Measurements from ENCODE around the gene STYXL1.

The STYXL1 gene

DNA sequence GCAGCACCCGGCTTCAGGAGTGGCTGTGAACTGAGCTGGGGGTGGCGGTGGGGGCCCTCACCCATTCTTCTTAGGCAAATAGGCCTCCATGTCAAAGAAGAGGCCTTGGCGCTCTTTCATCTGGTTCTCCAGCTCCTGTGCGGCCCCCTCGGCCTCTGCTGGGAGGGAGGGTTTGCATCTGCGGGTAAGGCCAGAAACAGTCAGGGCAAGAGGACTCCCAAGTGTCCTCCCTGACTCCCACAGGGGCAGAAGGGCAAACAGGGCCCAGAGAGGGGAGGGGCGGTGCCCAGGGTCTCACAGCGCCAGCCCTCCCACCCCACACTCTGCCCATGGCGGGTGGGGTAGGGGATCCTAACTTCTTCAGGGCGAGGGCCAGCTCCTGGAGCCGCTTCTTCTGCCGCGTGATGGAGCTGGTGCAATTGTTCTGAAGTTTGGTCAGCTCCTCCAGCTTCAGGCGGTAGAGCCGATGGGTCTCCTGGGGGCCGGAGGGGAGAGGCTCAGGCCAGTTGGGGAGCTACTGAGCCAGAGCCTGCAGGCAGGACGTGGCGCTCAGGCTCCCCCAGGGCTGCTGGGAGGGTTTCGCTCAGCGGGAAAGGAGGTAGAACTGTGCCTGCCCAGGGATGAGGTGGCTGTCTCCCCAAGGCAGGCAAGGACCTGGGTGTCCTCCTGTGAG lies 55.6 kb downstream of the STYXL1 start:
- in situ Hi-C loops (cut with HindIII; ENCODE audit: low sequenced_read_pairs), result no loop called here
- no peak for DNase-seq (ENCODE audit: low read depth, low spot score)
- TF ChIP-seq, protein P1, sequence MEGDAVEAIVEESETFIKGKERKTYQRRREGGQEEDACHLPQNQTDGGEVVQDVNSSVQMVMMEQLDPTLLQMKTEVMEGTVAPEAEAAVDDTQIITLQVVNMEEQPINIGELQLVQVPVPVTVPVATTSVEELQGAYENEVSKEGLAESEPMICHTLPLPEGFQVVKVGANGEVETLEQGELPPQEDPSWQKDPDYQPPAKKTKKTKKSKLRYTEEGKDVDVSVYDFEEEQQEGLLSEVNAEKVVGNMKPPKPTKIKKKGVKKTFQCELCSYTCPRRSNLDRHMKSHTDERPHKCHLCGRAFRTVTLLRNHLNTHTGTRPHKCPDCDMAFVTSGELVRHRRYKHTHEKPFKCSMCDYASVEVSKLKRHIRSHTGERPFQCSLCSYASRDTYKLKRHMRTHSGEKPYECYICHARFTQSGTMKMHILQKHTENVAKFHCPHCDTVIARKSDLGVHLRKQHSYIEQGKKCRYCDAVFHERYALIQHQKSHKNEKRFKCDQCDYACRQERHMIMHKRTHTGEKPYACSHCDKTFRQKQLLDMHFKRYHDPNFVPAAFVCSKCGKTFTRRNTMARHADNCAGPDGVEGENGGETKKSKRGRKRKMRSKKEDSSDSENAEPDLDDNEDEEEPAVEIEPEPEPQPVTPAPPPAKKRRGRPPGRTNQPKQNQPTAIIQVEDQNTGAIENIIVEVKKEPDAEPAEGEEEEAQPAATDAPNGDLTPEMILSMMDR (IDR thresholded peaks at IDR 0.05; ENCODE audit: low read depth, low read length), result no peak
- no peak overlapping the region for H3K4me3 ChIP-seq (ENCODE audit: low read depth, low read length)

DNA sequence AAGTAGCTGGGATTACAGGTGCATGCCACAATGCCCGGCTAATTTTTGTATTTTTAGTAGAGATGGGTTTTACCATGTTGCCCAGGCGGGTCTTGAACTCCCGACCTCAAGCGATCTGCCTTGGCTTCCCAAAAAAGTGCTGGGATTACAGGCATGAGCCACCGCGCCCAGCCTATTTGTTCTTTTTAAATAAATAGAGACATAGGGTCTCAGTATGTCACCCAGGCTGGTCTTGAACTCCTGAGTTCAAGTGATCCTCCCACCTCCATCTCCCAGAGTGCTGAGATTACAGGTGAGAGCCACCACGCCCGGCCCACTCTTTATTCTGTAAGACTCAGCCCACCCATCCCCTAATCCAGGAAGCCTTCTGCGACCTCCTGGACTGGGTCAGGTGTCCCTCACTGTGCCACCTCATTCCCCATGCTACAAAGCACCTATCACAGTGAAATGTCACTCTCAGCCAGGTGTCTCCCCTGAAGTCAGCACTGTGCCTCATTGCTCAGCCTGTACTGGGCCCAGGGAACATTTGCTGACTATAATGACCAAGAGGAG lies 56.2 kb downstream of the STYXL1 start:
- in situ Hi-C loops (cut with HindIII; ENCODE audit: low sequenced_read_pairs), result no loop called here
- H3K4me3 ChIP-seq (ENCODE audit: low read depth, low read length), result no peak overlapping the region
- TF ChIP-seq, protein P1 (IDR thresholded peaks at IDR 0.05; ENCODE audit: low read depth, low read length), result no peak
- DNase-seq (ENCODE audit: low read depth, low spot score), result no peak

DNA sequence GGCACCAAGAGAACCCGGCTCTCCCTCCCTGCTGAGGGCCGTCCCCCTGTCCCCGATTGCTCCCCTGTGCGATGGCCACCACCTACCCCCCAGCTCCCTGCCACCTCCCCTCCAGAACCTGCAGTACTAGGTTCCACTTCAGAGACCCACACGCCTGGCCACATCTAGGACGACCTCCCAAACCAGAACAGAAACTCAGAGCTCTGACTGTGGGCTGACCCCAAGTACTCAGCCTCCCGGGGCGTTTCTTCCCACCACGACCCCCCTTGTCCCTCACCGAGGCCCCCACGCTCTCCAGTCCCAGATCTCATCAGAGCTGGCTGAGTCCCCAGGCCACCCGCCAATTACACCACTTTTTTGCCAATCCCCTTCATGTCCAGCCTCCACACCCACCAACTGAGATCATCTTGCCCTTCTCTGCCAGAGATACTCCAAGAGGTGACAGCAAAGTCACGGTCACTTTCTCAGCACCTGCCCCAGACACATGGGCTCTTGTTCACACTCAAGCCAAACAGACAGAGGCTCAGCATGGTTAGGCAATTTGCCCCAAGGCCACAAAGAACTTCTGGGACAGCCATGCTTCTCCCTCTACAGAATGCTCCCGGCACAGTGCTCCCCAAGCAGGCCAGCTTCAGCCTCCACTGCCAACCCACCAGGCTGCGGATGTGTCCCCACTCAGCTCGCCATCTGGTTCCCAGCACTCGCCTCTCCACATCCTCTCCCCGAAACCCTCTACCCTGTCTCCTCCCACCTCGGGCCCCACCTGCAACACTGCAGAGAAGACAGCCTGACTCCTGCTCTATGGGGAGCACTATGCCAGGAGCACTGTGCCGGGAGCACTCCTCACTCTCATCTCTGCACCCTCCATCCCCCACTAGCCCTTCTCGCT lies 58.1 kb downstream of the STYXL1 start:
- no peak overlapping the region for H3K4me3 ChIP-seq (ENCODE audit: low read depth, low read length)
- in situ Hi-C loops (cut with HindIII; ENCODE audit: low sequenced_read_pairs), result no loop called here
- DNase-seq (ENCODE audit: low read depth, low spot score), result no peak
- TF ChIP-seq, protein P1 (IDR thresholded peaks at IDR 0.05; ENCODE audit: low read depth, low read length), result no peak

DNA sequence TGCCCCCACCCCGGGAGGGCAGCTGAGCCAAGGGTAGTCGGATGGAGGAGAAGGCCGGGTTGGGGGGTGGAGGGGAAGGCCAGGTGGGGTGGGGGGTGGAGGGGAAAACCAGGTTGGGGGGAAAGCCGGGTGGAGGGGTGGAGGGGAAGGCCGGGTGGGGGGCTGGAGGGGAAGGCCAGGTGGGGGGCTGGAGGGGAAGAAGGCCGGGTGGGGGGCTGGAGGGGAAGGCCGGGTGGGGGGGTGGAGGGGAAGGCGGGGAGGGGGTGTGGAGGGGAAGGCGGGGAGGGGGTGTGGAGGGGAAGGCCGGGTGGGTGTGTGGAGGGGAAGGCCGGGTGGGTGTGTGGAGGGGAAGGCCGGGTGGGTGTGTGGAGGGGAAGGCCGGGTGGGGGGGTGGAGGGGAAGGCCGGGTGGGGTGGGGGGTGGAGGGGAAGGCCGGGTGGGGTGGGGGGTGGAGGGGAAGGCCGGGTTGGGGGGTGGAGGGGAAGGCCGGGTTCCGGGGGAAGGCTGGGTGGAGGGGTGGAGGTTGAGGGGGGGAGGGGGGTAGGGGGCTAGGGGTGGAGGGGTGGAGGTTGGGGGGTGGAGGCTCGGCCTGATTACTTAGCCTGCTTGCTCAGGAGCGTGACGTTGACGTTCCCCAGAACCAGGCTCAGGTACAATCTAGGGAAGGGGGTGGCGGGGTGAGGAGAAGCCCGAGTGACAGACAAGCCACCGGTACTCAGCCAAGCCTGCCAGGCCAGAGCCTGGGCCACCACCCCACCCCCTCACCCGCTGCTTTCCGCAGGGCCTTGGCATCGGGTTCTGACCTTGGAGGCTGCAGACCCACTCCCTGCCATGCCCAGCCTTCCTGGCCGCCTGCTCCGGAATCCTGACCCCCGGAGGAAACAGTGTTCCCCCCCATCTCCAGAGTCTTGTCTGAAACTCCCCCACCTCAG lies 59.0 kb downstream of the STYXL1 start:
- H3K4me3 ChIP-seq (ENCODE audit: low read depth, low read length), result no peak overlapping the region
- in situ Hi-C loops (cut with HindIII; ENCODE audit: low sequenced_read_pairs), result no loop called here
- no peak for DNase-seq (ENCODE audit: low read depth, low spot score)
- TF ChIP-seq, protein P1 (IDR thresholded peaks at IDR 0.05; ENCODE audit: low read depth, low read length), result no peak

DNA sequence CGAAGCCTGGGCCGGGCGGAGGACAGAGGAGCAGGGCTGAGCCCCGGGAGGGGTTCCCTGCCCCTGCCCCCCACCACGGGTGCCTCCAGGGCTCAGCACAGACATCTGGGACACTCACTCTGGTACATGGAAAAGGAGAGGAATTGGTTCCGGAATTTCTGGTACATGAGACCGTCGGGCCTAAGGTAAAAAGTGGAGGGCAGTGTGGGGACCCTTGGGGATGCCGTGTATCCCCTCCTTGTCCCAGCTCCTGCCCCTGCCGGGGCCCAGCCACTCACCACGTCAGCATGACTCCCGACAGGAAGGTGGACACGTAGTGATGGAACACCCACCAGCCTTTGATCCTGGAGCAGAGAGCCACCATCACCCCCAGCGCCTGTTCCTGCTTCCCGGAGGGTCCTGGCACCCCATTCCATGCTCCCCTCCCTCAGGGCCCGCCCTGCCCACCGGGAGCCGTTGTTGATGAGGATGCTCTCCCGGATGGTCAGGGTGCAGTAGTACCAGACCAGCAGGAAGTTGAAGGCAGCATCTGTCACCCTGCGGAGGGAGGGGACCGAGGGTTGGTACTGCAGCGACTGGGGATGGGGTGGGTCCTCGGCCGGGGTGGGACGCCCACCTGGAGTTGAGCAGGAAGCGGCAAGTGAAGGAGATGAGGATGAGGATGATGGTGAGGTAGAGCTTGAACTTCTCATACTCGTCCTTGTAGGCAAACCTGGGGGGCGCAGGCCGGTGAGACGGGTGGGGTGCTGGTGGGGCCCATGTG lies 59.8 kb downstream of the STYXL1 start:
- H3K4me3 ChIP-seq (ENCODE audit: low read depth, low read length), result no peak overlapping the region
- DNase-seq (ENCODE audit: low read depth, low spot score), result no peak
- in situ Hi-C loops (cut with HindIII; ENCODE audit: low sequenced_read_pairs), result no loop called here
- TF ChIP-seq, protein P1 (IDR thresholded peaks at IDR 0.05; ENCODE audit: low read depth, low read length), result no peak
